Hippocampal formation (tissue), 2 donors: ENCODE data around the gene PRR33.

Experiments used
- DNase-seq, 2 donors: peaks; one replicate each; lab custom pipeline; 2025; lab: John Stamatoyannopoulos, UW

PRR33 gene

GRCh38 chr11:1927848-1928469 lies 36.3 kb upstream of the PRR33 start:
- no peak for DNase-seq

GRCh38 chr11:1927026-1927847 lies 35.5 kb upstream of the PRR33 start:
- no peak for DNase-seq

GRCh38 chr11:1926156-1927025 lies 34.7 kb upstream of the PRR33 start:
- DNase-seq, result no peak

- no peak for DNase-seq
Observed at GRCh38 chr11:1925373-1926155, 33.9 kb upstream of the PRR33 start.

- no peak for DNase-seq
Observed at GRCh38 chr11:1924646-1925372, 33.1 kb upstream of the PRR33 start.

GRCh38 chr11:1924181-1924580 lies 32.5 kb upstream of the PRR33 start:
- no peak for DNase-seq

- DNase-seq, result no peak
Observed at GRCh38 chr11:1923201-1923956, 31.7 kb upstream of the PRR33 start.

GRCh38 chr11:1922481-1923081 lies 30.9 kb upstream of the PRR33 start:
- DNase-seq, result no peak

GRCh38 chr11:1921574-1922141 lies 30.0 kb upstream of the PRR33 start:
- no peak for DNase-seq

GRCh38 chr11:1920909-1921573 lies 29.3 kb upstream of the PRR33 start:
- no peak for DNase-seq

GRCh38 chr11:1920128-1920908 lies 28.6 kb upstream of the PRR33 start:
- DNase-seq, result no peak

- DNase-seq, result no peak
Observed at GRCh38 chr11:1919391-1920127, 27.9 kb upstream of the PRR33 start, which contains the start of gene TNNT3. Gene TNNT3, plus strand, starts transcription at chr11:1919703. Its CDS starts 3,172 bp downstream, at chr11:1922875.

GRCh38 chr11:1918436-1919315 lies 27.0 kb upstream of the PRR33 start:
- no peak for DNase-seq

- no peak for DNase-seq
Observed at GRCh38 chr11:1917523-1918435, 26.1 kb upstream of the PRR33 start.

- no peak for DNase-seq
Observed at GRCh38 chr11:1916986-1917522, 25.4 kb upstream of the PRR33 start.
